MCF 10A (cell line): ENCODE data around the gene DAO. TPM values are rescaled to one million over a fixed set of nuclear protein-coding genes. Genes with fewer than 3 reads are reported as not detected.

Experiments used
- BruUV-seq: library from RNA; stranded (reverse); fragments of 400-500 nt; replicated peaks from 2 replicates; lab custom pipeline; 2021; lab: Mats Ljungman, UMichigan
- CTCF ChIA-PET: fragments of 300-600 bp; sonication (Branson Sonifier 250); formaldehyde crosslinking; extraction: SDS; loops from one replicate; lab custom pipeline; 2021; ENCODE audit warnings: antibody characterized with exemption, inconsistent platforms; lab: Yijun Ruan, JAX
- POLR2A ChIA-PET: fragments of 300-600, 350-650 bp; sonication (Branson Sonifier 250); formaldehyde crosslinking; extraction: SDS; loops from one replicate; lab custom pipeline; 2020; ENCODE audit warnings: antibody characterized with exemption, inconsistent platforms; lab: Yijun Ruan, JAX
- DNase-seq: peaks from one replicate; pipeline ENCODE4 v3.0.0-alpha.2; 2018; ENCODE audit not compliant: unreplicated experiment
- H3K27ac Mint-ChIP-seq: one replicate; pipeline ENCODE4 v1.8.0; 2022; ENCODE audit warnings: mild to moderate bottlenecking, low read depth, mixed read lengths; ENCODE audit not compliant: unreplicated experiment
- H3K27me3 Mint-ChIP-seq: one replicate; pipeline ENCODE4 v1.8.0; 2022; ENCODE audit warnings: mixed read lengths; ENCODE audit not compliant: insufficient read depth, unreplicated experiment
- H3K36me3 Mint-ChIP-seq: one replicate; pipeline ENCODE4 v1.8.0; 2022; ENCODE audit warnings: mild to moderate bottlenecking, moderate library complexity, mixed read lengths; ENCODE audit not compliant: insufficient read depth, unreplicated experiment
- H3K4me1 Mint-ChIP-seq: one replicate; pipeline ENCODE4 v1.8.0; 2022; ENCODE audit warnings: mixed read lengths; ENCODE audit not compliant: insufficient read depth, unreplicated experiment
- H3K4me3 Mint-ChIP-seq: one replicate; pipeline ENCODE4 v1.8.0; 2022; ENCODE audit warnings: mild to moderate bottlenecking, moderate library complexity, mixed read lengths; ENCODE audit not compliant: unreplicated experiment
- H3K9me3 Mint-ChIP-seq: one replicate; pipeline ENCODE4 v1.8.0; 2022; ENCODE audit warnings: mixed read lengths; ENCODE audit not compliant: unreplicated experiment
- CTCF ChIP-seq: fragments of 200-600 bp; IDR thresholded peaks from one replicate; pipeline ENCODE4 v1.8.0; 2022; ENCODE audit warnings: antibody characterized with exemption, mild to moderate bottlenecking; ENCODE audit not compliant: unreplicated experiment
- intact Hi-C: fragments of 100-400 bp; cut with micrococcal nuclease; formaldehyde crosslinking; loops from 2 replicates; pipeline ENCODE4 v1.14.1; 2022
- microRNA-seq: library from miRNA; unstranded; fragments of <30 nt; microRNA quantifications from one replicate; pipeline ENCODE4 v1.2.0, GENCODE V29; 2022
- total RNA-seq: library from RNA; stranded (reverse); gene quantifications from 2 replicates; pipeline ENCODE4 v1.2.3, GENCODE V29; 2022

The DAO gene
- total RNA-seq, 1 experiment from 2014 or later, result not detected

- H3K27me3 Mint-ChIP-seq, result no peaks in the 10 kb centered on the region
- no peak for TF ChIP-seq CTCF
- DNase-seq, result no peak
- peaks cover 15% of the 10 kb centered on the region for H3K9me3 Mint-ChIP-seq
- ChIA-PET CTCF (interaction anchor here (0.6 to 3.3 kb wide), 5 partner anchors 67 to 1263 kb away, joined by 3 to 30 read pairs (median 5); partner anchors contain the start of genes PWP1 and SART3), POLR2A (no interaction called here)
- intact Hi-C loops, result no loop called here
- BruUV-seq, result no TSS peak
- H3K4me3 Mint-ChIP-seq, result no peak overlapping the region
- peaks cover 14% of the 10 kb centered on the region for H3K4me1 Mint-ChIP-seq
- H3K36me3 Mint-ChIP-seq, result no peaks in the 10 kb centered on the region
- H3K27ac Mint-ChIP-seq, result no peak overlapping the region
Measured at GRCh38 chr12:108948367-108948766, 68.5 kb downstream of the DAO start.

GRCh38 chr12:108949976-108950375 lies 70.1 kb downstream of the DAO start:
- DNase-seq, result peak; percentile 42
- Mint-ChIP-seq H3K27ac (peak overlapping the region; percentile 69), H3K36me3 (no peaks in the 10 kb centered on the region), H3K4me3 (peak overlapping the region; percentile 14), H3K27me3 (no peaks in the 10 kb centered on the region), H3K4me1 (peaks cover 14% of the 10 kb centered on the region), H3K9me3 (peaks cover 15% of the 10 kb centered on the region)
- intact Hi-C loops, result loop anchor here (2.0 to 10.0 kb wide), 3 partner anchors 145 to 387 kb away; partner anchors contain the start of genes ALKBH2, ISCU and UNG
- no TSS peak for BruUV-seq
- ChIA-PET CTCF (interaction anchor here (0.6 to 3.3 kb wide), 19 partner anchors 8 to 1605 kb away, joined by 3 to 30 read pairs (median 4); partner anchors contain the start of gene SSH1), POLR2A (interaction anchor here (0.6 to 2.9 kb wide), 10 partner anchors 10 to 263 kb away, joined by 3 to 19 read pairs (median 5); partner anchors contain the start of gene SSH1)
- no peak for TF ChIP-seq CTCF

Small RNA genes within 50 kb of the gene (microRNA-seq; reads per million reads assigned to microRNA genes)
- gene MIR619, result not detected

Other genes with a start within 250 kb of the DAO start
- gene SELPLG, start 246.2 kb upstream of the DAO start, total RNA-seq, result 0.86 and 1.2 TPM in 2 replicates
- gene CORO1C, start 148.6 kb upstream of the DAO start, total RNA-seq, result 130 and 141 TPM in 2 replicates
- gene SSH1, start 22.5 kb upstream of the DAO start, total RNA-seq, result 33.4 and 41.4 TPM in 2 replicates
- gene SVOP, start 141.0 kb downstream of the DAO start, total RNA-seq, result not detected in 2 replicates
- 4.0 and 7.0 TPM in 2 replicates for gene USP30, start 172.5 kb downstream of the DAO start, total RNA-seq
- 38.9 and 48.9 TPM in 2 replicates for gene ALKBH2, start 213.4 kb downstream of the DAO start, total RNA-seq
- 10.7 and 13.8 TPM in 2 replicates for gene UNG, start 217.5 kb downstream of the DAO start, total RNA-seq
- gene ACACB, start 236.5 kb downstream of the DAO start, total RNA-seq, result 1.0 and 1.3 TPM in 2 replicates